GM12878 (cell line): ENCODE measurements around the gene SLCO2A1. TPM values are rescaled to one million over a fixed set of nuclear protein-coding genes. Genes with fewer than 3 reads are reported as not detected.

Experiments used
- ATAC-seq: fragments of 200-7000 bp; cut with Tn5 transposase; 3 replicates; pipeline ENCODE4 v1.9.1; 2020; ENCODE audit warnings: mild to moderate bottlenecking, moderate library complexity
- BruUV-seq: library from RNA; stranded (reverse); fragments of 400-500 nt; replicated peaks from 2 replicates; lab custom pipeline; 2021; lab: Mats Ljungman, UMichigan
- CTCF ChIA-PET: fragments of 300-600 bp; sonication (Branson Sonifier 250); formaldehyde crosslinking; extraction: SDS; loops from one replicate; lab custom pipeline; 2021; ENCODE audit warnings: inconsistent platforms; lab: Yijun Ruan, JAX
- POLR2A ChIA-PET: fragments of 350-600 bp; formaldehyde crosslinking; extraction: SDS; loops from one replicate; lab custom pipeline; 2021; ENCODE audit warnings: inconsistent platforms; lab: Charles Lee
- RAD21 ChIA-PET: fragments of 300-600 bp; sonication (Branson Sonifier 250); formaldehyde crosslinking; loops from one replicate; lab custom pipeline; 2023; ENCODE audit warnings: antibody characterized with exemption; ENCODE audit not compliant: unreplicated experiment; lab: Charles Lee
- SMC1A ChIA-PET: fragments of 300-600 bp; sonication (Branson Sonifier 250); formaldehyde crosslinking; loops from one replicate; lab custom pipeline; 2023; ENCODE audit not compliant: unreplicated experiment, uncharacterized antibody; lab: Charles Lee
- DNase-seq: peaks from one replicate; pipeline ENCODE4 v3.0.0-alpha.2; 2011; ENCODE audit warnings: low read depth, low spot score
- FAIRE-seq: peaks from 3 replicates; lab custom pipeline; 2011; peaks lifted over from hg19 to GRCh38; lab: Jason Lieb, UNC
- H2AFZ ChIP-seq: 2 replicates; pipeline ENCODE4 v1.6.0; 2011; ENCODE audit warnings: low read depth, low read length, control low read depth; ENCODE audit not compliant: control insufficient read depth
- H3K27ac ChIP-seq: 2 replicates; pipeline ENCODE4 v1.5.1; 2011; ENCODE audit warnings: control low read depth; ENCODE audit not compliant: control insufficient read depth, insufficient read depth
- H3K27me3 ChIP-seq, 2 experiments: replicated peaks in 1 of 2; 2 replicates each; pipeline versions ENCODE4 v1.6.0 to v1.6.1; 2011; ENCODE audit warnings: low read length in 1 of 2; ENCODE audit not compliant: control insufficient read depth in 2 of 2, insufficient read depth in 2 of 2
- H3K36me3 ChIP-seq, 2 experiments: 2 replicates each; pipeline ENCODE4 v1.5.1; 2011; ENCODE audit warnings: low read length in 1 of 2; ENCODE audit not compliant: control insufficient read depth in 2 of 2, insufficient read depth in 2 of 2
- H3K4me1 ChIP-seq: 2 replicates; pipeline ENCODE4 v1.6.1; 2011; ENCODE audit warnings: mild to moderate bottlenecking, low read length, moderate library complexity, mixed read lengths; ENCODE audit not compliant: control insufficient read depth, insufficient read depth
- H3K4me2 ChIP-seq: 2 replicates; pipeline ENCODE4 v1.6.0; 2011; ENCODE audit warnings: control low read depth; ENCODE audit not compliant: control insufficient read depth, insufficient read depth
- H3K4me3 ChIP-seq: fragments of 200-600 bp; sonication (generic); 2 replicates; pipeline ENCODE4 v1.5.1; 2016
- H3K79me2 ChIP-seq: 2 replicates; pipeline ENCODE4 v1.6.0; 2011; ENCODE audit warnings: low read length; ENCODE audit not compliant: control insufficient read depth, insufficient read depth
- H3K9ac ChIP-seq: 2 replicates; pipeline ENCODE4 v1.8.0; 2011; ENCODE audit warnings: low read length, control low read depth, mixed read lengths; ENCODE audit not compliant: control insufficient read depth, insufficient read depth
- H3K9me3 ChIP-seq: replicated peaks from 3 replicates; pipeline ENCODE4 v1.5.1; 2011; ENCODE audit warnings: mild to moderate bottlenecking, low read length; ENCODE audit not compliant: control insufficient read depth, insufficient read depth
- H4K20me1 ChIP-seq: 2 replicates; pipeline ENCODE4 v1.6.0; 2011; ENCODE audit not compliant: control insufficient read depth, insufficient read depth
- BCL3 ChIP-seq: IDR thresholded peaks from 2 replicates; pipeline ENCODE4 v1.6.1; 2011; ENCODE audit warnings: borderline replicate concordance, low read depth, mild to moderate bottlenecking, moderate library complexity, low read length; ENCODE audit not compliant: insufficient read depth, poor library complexity, severe bottlenecking
- CHD1 ChIP-seq: IDR thresholded peaks from 2 replicates; pipeline ENCODE4 v1.6.1; 2012; ENCODE audit warnings: low read depth, low read length, improper control_type of control experiment
- ELK1 ChIP-seq: IDR thresholded peaks from 2 replicates; pipeline ENCODE4 v1.6.1; 2012; ENCODE audit warnings: low read depth, low read length, improper control_type of control experiment
- GABPA ChIP-seq: IDR thresholded peaks from 2 replicates; pipeline ENCODE4 v1.6.1; 2014; ENCODE audit warnings: antibody characterized with exemption, low read depth, mild to moderate bottlenecking, inconsistent platforms
- GATAD2B ChIP-seq: fragments of 450-650 bp; conservative IDR thresholded peaks from 2 replicates; pipeline ENCODE4 v1.6.1; 2017; ENCODE audit warnings: low read depth, mild to moderate bottlenecking, moderate library complexity
- KAT2A ChIP-seq: conservative IDR thresholded peaks from 2 replicates; pipeline ENCODE4 v1.6.1; 2011; ENCODE audit warnings: low read depth, low read length; ENCODE audit not compliant: control insufficient read depth
- MEF2B ChIP-seq: fragments of 450-650 bp; IDR thresholded peaks from 2 replicates; pipeline ENCODE4 v1.6.1; 2018; ENCODE audit warnings: mild to moderate bottlenecking, moderate library complexity; ENCODE audit not compliant: partially characterized antibody, poor library complexity, severe bottlenecking
- MLLT1 ChIP-seq: fragments of 450-650 bp; IDR thresholded peaks from 2 replicates; pipeline ENCODE4 v1.6.1; 2016; ENCODE audit warnings: mild to moderate bottlenecking
- NBN ChIP-seq: fragments of 450-650 bp; IDR thresholded peaks from 2 replicates; pipeline ENCODE4 v1.6.1; 2016
- POLR2AphosphoS5 ChIP-seq: IDR thresholded peaks from 2 replicates; pipeline ENCODE4 v1.6.1; 2011; ENCODE audit warnings: mild to moderate bottlenecking, low read length, inconsistent platforms
- REST ChIP-seq: IDR thresholded peaks from 2 replicates; pipeline ENCODE4 v1.6.1; 2012; ENCODE audit warnings: mild to moderate bottlenecking, low read depth, low read length
- RUNX3 ChIP-seq: IDR thresholded peaks from 2 replicates; pipeline ENCODE4 v1.6.1; 2012; ENCODE audit warnings: low read length, inconsistent platforms
- SMAD1 ChIP-seq: fragments of 450-650 bp; IDR thresholded peaks from 2 replicates; pipeline ENCODE4 v1.6.1; 2018; ENCODE audit warnings: mild to moderate bottlenecking, low read depth; ENCODE audit not compliant: partially characterized antibody
- STAT1 ChIP-seq: fragments of 450-650 bp; conservative IDR thresholded peaks from 2 replicates; pipeline ENCODE4 v1.6.1; 2014; ENCODE audit warnings: antibody characterized with exemption, mild to moderate bottlenecking
- ZBTB33 ChIP-seq: fragments of 450-650 bp; IDR thresholded peaks from 2 replicates; pipeline ENCODE4 v1.6.1; 2017; ENCODE audit warnings: mild to moderate bottlenecking
- ZZZ3 ChIP-seq: IDR thresholded peaks from 2 replicates; pipeline ENCODE4 v1.6.1; 2011; ENCODE audit warnings: low read depth; ENCODE audit not compliant: control insufficient read depth, insufficient read length
- WGBS: methylation state at CpG from one replicate; pipeline ENCODE4 v1.1.6; 2016; ENCODE audit warnings: low lambda C conversion rate; ENCODE audit not compliant: insufficient replicate concordance, insufficient coverage; ENCODE audit errors: missing lambda C conversion rate; 5-methylcytosine and 5-hydroxymethylcytosine counted together
- in situ Hi-C: fragments of 300-500 bp; cut with MboI; formaldehyde crosslinking; loops from 9 replicates; pipeline ENCODE4 v1.14.3; 2018; ENCODE audit warnings: mixed read lengths
- intact Hi-C: fragments of 100-400 bp; cut with micrococcal nuclease; formaldehyde crosslinking; loops from one replicate; pipeline ENCODE4 v1.14.2; 2022; ENCODE audit not compliant: unreplicated experiment
- polyA plus RNA-seq, 11 experiments: library from polyadenylated mRNA; depleted of rRNA in 4 of 11; unstranded in 6 of 11; stranded (reverse) in 5 of 11; fragments of >200 nt; fragmentation: Nextera tagmentation in 4 of 11; fragmentation: Illumina TruSeq in 1 of 11; extraction: Ambion mirVana in 4 of 11; extraction: Trizol in 1 of 11; gene quantifications; 1 replicate in 1 of 11; 2 replicates in 10 of 11; pipeline versions ENCODE4 v1.2.1 to v1.2.3, GENCODE V29; 2011 to 2016; ENCODE audit warnings: inconsistent platforms in 2 of 11, missing spikeins in 2 of 11, low read depth in 1 of 11
- total RNA-seq, 4 experiments: library from RNA; depleted of rRNA in 3 of 4; stranded (reverse); fragments of >200 nt in 3 of 4; fragmentation: Illumina TruSeq in 1 of 4; extraction: Trizol in 1 of 4; gene quantifications; 2 replicates each; pipeline versions ENCODE4 v1.2.1 to v1.2.3, GENCODE V29; 2013 to 2021

Gene SLCO2A1
- total and polyA plus RNA-seq, 10 of the 15 experiments (the other 5 are each of a cell fraction or from before 2014, with no cell fraction given) = 0.05 TPM; not detected in 9

- intact Hi-C loops (no loop called here), in situ Hi-C loops (no loop called here)
- Histone ChIP-seq H3K79me2 (no peaks in the 10 kb centered on the region), H2AFZ (no peak overlapping the region), H3K36me3 (no peaks in the 10 kb centered on the region), H3K9me3 (no peaks in the 10 kb centered on the region), H3K27me3 (peaks cover 0 to 2% of the 10 kb centered on the region in 2 experiments; a peak in 2 of 4 replicates), H3K27ac (no peak overlapping the region), H3K4me1 (no peaks in the 10 kb centered on the region), H3K9ac (no peak overlapping the region), H3K4me2 (no peak overlapping the region), H4K20me1 (no peaks in the 10 kb centered on the region), H3K4me3 (no peak overlapping the region)
- ATAC-seq = no peak
- 14% methylated on average over 5 of the region's 5 CpGs for WGBS
- CTCF ChIA-PET = no interaction called here
- SMC1A ChIA-PET = no interaction called here
- no peak for FAIRE-seq
- POLR2A ChIA-PET = no interaction called here
- DNase-seq = no peak
- RAD21 ChIA-PET = no interaction called here
- no TSS peak for BruUV-seq
- TF ChIP-seq KAT2A (no peak), MLLT1 (no peak), ZZZ3 (no peak), ELK1 (no peak), GABPA (no peak), POLR2AphosphoS5 (no peak), MEF2B (no peak), NBN (no peak), REST (no peak), CHD1 (no peak), ZBTB33 (no peak), GATAD2B (no peak), RUNX3 (no peak), BCL3 (no peak), STAT1 (no peak), SMAD1 (no peak)
These were observed 32.7 kb downstream of the SLCO2A1 start for GRCh38 chr3:133996996-133997395.
